Muscle layer of colon (tissue), 2 donors: ENCODE data around the gene KHNYN.

Source experiments
- H3K27ac ChIP-seq: one replicate; pipeline ENCODE4 v1.7.0; 2013; ENCODE audit warnings: low read depth, mild to moderate bottlenecking, low read length, moderate library complexity
- H3K27me3 ChIP-seq, 2 donors: one replicate each; pipeline ENCODE4 v1.7.0; 2013; ENCODE audit warnings: low read length in 2 of 2, mild to moderate bottlenecking in 2 of 2; ENCODE audit not compliant: insufficient read depth in 2 of 2, control insufficient read depth in 1 of 2
- H3K36me3 ChIP-seq: one replicate; pipeline ENCODE4 v1.7.0; 2013; ENCODE audit warnings: mild to moderate bottlenecking, low read length; ENCODE audit not compliant: insufficient read depth
- H3K4me1 ChIP-seq: one replicate; pipeline ENCODE4 v1.7.0; 2013; ENCODE audit warnings: mild to moderate bottlenecking, low read length; ENCODE audit not compliant: insufficient read depth
- H3K4me3 ChIP-seq, 2 donors: one replicate each; pipeline ENCODE4 v1.7.0; 2013; ENCODE audit warnings: low read length in 2 of 2, low read depth in 1 of 2, mild to moderate bottlenecking in 1 of 2, moderate library complexity in 1 of 2
- H3K9ac ChIP-seq: one replicate; pipeline ENCODE4 v1.7.0; 2013; ENCODE audit warnings: low read length
- H3K9me3 ChIP-seq: one replicate; pipeline ENCODE4 v1.7.0; 2013; ENCODE audit warnings: mild to moderate bottlenecking, low read length
- donor health status: abdominal sarcoma.
- donor health status: Adenocarcinoma of cecum.

The KHNYN gene

GRCh38 chr14:24427537-24428508, 1.9 kb upstream of the KHNYN start:
- H3K27ac ChIP-seq: no peak overlapping the region
- no peaks in the 10 kb centered on the region for H3K27me3 ChIP-seq
- H3K9ac ChIP-seq: no peak overlapping the region
- H3K4me1 ChIP-seq: peaks cover 21% of the 10 kb centered on the region
- H3K4me3 ChIP-seq: no peak overlapping the region
- H3K36me3 ChIP-seq: peaks cover 19% of the 10 kb centered on the region
- H3K9me3 ChIP-seq: no peaks in the 10 kb centered on the region

GRCh38 chr14:24428628-24429394, 943 bp upstream of the KHNYN start:
- Histone ChIP-seq H3K9me3 (no peaks in the 10 kb centered on the region), H3K4me3 (peak overlapping the region; percentile 7 to 60), H3K4me1 (peaks cover 21% of the 10 kb centered on the region), H3K27me3 (no peaks in the 10 kb centered on the region), H3K36me3 (peaks cover 26% of the 10 kb centered on the region), H3K9ac (peak overlapping the region; percentile 57), H3K27ac (peak overlapping the region; percentile 98)

GRCh38 chr14:24430143-24430681, 458 bp downstream of the KHNYN start:
- peak overlapping the region; percentile 72 to 94 for H3K4me3 ChIP-seq
- peak overlapping the region; percentile 98 for H3K27ac ChIP-seq
- H3K27me3 ChIP-seq: no peaks in the 10 kb centered on the region
- peak overlapping the region; percentile 100 for H3K9ac ChIP-seq
- H3K36me3 ChIP-seq: peaks cover 26% of the 10 kb centered on the region
- no peaks in the 10 kb centered on the region for H3K9me3 ChIP-seq
- peaks cover 21% of the 10 kb centered on the region for H3K4me1 ChIP-seq

GRCh38 chr14:24430682-24431568, 1.2 kb downstream of the KHNYN start:
- H3K27me3 ChIP-seq: no peaks in the 10 kb centered on the region
- H3K27ac ChIP-seq: peak overlapping the region; percentile 98
- H3K4me1 ChIP-seq: peaks cover 21% of the 10 kb centered on the region
- no peaks in the 10 kb centered on the region for H3K9me3 ChIP-seq
- peak overlapping the region; percentile 100 for H3K9ac ChIP-seq
- H3K36me3 ChIP-seq: peaks cover 31% of the 10 kb centered on the region
- H3K4me3 ChIP-seq: peak overlapping the region; percentile 72 to 94

GRCh38 chr14:24431569-24432258, 2.0 kb downstream of the KHNYN start:
- peak overlapping the region; percentile 100 for H3K9ac ChIP-seq
- H3K27me3 ChIP-seq: no peaks in the 10 kb centered on the region
- peaks cover 27% of the 10 kb centered on the region for H3K4me1 ChIP-seq
- peaks cover 39% of the 10 kb centered on the region for H3K36me3 ChIP-seq
- H3K27ac ChIP-seq: peak overlapping the region; percentile 98
- no peaks in the 10 kb centered on the region for H3K9me3 ChIP-seq
- H3K4me3 ChIP-seq: peak overlapping the region; percentile 72 to 94

- Histone ChIP-seq H3K4me1 (peaks cover 35% of the 10 kb centered on the region), H3K9ac (no peak overlapping the region), H3K9me3 (no peaks in the 10 kb centered on the region), H3K36me3 (peaks cover 47% of the 10 kb centered on the region), H3K4me3 (peak overlapping the region in 1 of 2 donors; percentile 94), H3K27me3 (no peaks in the 10 kb centered on the region), H3K27ac (peak overlapping the region; percentile 14)
Measured at GRCh38 chr14:24432259-24433131, 2.7 kb downstream of the KHNYN start.

GRCh38 chr14:24434036-24434435, 4.3 kb downstream of the KHNYN start:
- no peaks in the 10 kb centered on the region for H3K9me3 ChIP-seq
- no peak overlapping the region for H3K9ac ChIP-seq
- H3K36me3 ChIP-seq: peaks cover 62% of the 10 kb centered on the region
- no peak overlapping the region for H3K4me3 ChIP-seq
- no peak overlapping the region for H3K27ac ChIP-seq
- peaks cover 34% of the 10 kb centered on the region for H3K4me1 ChIP-seq
- no peaks in the 10 kb centered on the region for H3K27me3 ChIP-seq

GRCh38 chr14:24434676-24435075, 4.9 kb downstream of the KHNYN start:
- no peak overlapping the region for H3K9ac ChIP-seq
- no peak overlapping the region for H3K27ac ChIP-seq
- H3K4me1 ChIP-seq: peaks cover 29% of the 10 kb centered on the region
- no peaks in the 10 kb centered on the region for H3K9me3 ChIP-seq
- H3K4me3 ChIP-seq: no peak overlapping the region
- peaks cover 66% of the 10 kb centered on the region for H3K36me3 ChIP-seq
- no peaks in the 10 kb centered on the region for H3K27me3 ChIP-seq

GRCh38 chr14:24435192-24435810, 5.5 kb downstream of the KHNYN start:
- no peak overlapping the region for H3K27ac ChIP-seq
- H3K4me1 ChIP-seq: peaks cover 31% of the 10 kb centered on the region
- no peak overlapping the region for H3K4me3 ChIP-seq
- no peaks in the 10 kb centered on the region for H3K9me3 ChIP-seq
- H3K27me3 ChIP-seq: no peaks in the 10 kb centered on the region
- no peak overlapping the region for H3K9ac ChIP-seq
- peaks cover 72% of the 10 kb centered on the region for H3K36me3 ChIP-seq
